Lower leg skin (tissue), 3 donors: ENCODE data around the gene RBKS.

ENCODE experiments used
- POLR2A ChIP-seq, 2 donors: fragments of 450-650 bp; IDR thresholded peaks; one replicate each; pipeline ENCODE4 v1.6.1; 2016 to 2017; ENCODE audit warnings: antibody characterized with exemption in 2 of 2, mild to moderate bottlenecking in 1 of 2, moderate library complexity in 1 of 2
- TF ChIP-seq, protein P1 (sequence below), 3 donors: fragments of 450-650 bp; IDR thresholded peaks; one replicate each; pipeline ENCODE4 v1.5.1; 2016; ENCODE audit warnings: antibody characterized with exemption in 3 of 3, mild to moderate bottlenecking in 3 of 3, moderate library complexity in 2 of 3

DNA sequence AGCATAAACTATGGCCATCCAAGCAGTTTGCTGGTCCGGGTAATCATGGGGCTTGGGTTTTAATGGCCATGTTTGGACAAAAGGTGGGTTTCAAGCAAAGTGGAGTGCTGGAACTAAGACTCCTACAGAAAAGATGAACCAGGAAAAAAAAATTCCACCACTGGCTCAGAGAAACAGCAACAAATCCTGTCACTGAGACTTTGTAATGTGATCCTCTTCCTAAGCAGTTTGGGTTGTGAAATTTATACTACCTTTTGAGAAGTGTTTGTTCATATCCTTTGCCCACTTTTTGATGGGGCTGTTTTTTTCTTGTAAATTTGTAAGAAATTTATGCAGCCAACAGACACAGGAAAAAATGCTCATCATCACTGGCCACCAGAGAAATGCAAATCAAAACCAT is 78.4 kb downstream of the RBKS start:
- TF ChIP-seq, protein P1, sequence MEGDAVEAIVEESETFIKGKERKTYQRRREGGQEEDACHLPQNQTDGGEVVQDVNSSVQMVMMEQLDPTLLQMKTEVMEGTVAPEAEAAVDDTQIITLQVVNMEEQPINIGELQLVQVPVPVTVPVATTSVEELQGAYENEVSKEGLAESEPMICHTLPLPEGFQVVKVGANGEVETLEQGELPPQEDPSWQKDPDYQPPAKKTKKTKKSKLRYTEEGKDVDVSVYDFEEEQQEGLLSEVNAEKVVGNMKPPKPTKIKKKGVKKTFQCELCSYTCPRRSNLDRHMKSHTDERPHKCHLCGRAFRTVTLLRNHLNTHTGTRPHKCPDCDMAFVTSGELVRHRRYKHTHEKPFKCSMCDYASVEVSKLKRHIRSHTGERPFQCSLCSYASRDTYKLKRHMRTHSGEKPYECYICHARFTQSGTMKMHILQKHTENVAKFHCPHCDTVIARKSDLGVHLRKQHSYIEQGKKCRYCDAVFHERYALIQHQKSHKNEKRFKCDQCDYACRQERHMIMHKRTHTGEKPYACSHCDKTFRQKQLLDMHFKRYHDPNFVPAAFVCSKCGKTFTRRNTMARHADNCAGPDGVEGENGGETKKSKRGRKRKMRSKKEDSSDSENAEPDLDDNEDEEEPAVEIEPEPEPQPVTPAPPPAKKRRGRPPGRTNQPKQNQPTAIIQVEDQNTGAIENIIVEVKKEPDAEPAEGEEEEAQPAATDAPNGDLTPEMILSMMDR (IDR thresholded peaks at IDR 0.05): no peak
- TF ChIP-seq POLR2A (IDR thresholded peaks at IDR 0.05): no peak
